HCT116 (cell line): ENCODE results near the gene MLYCD. TPM values are rescaled to one million over a fixed set of nuclear protein-coding genes. Genes with fewer than 3 reads are reported as not detected.

Source experiments
- ATAC-seq: fragments of 200-7000 bp; cut with Tn5 transposase; 2 replicates; pipeline ENCODE4 v1.9.1; 2020; ENCODE audit warnings: mild to moderate bottlenecking, moderate library complexity
- BruUV-seq: library from RNA; stranded (reverse); fragments of 400-500 nt; replicated peaks from 2 replicates; lab custom pipeline; 2021; lab: Mats Ljungman, UMichigan
- CTCF ChIA-PET: fragments of 300-600 bp; sonication (Branson Sonifier 250); formaldehyde crosslinking; loops from one replicate; lab custom pipeline; 2021; ENCODE audit warnings: antibody characterized with exemption; lab: Charles Lee
- POLR2A ChIA-PET: fragments of 300-600, 350-600 bp; sonication (Branson Sonifier 250); formaldehyde crosslinking; loops from one replicate; lab custom pipeline; 2021; ENCODE audit warnings: antibody characterized with exemption; lab: Charles Lee
- RAD21 ChIA-PET, 2 experiments: fragments of 300-600 bp; sonication (Branson Sonifier 250); formaldehyde crosslinking; loops; one replicate each; lab custom pipeline; 2023; ENCODE audit warnings: low total read pairs in 2 of 2; ENCODE audit not compliant: uncharacterized antibody in 2 of 2, unreplicated experiment in 2 of 2, low non-redundant PET in 1 of 2; lab: Charles Lee
- DNase-seq: peaks from one replicate; pipeline ENCODE4 v3.0.0-alpha.2; 2010; ENCODE audit warnings: low read depth, low spot score
- H2AFZ ChIP-seq: fragments of 200-600 bp; shearing (Covaris generic), sonication (generic); 2 replicates; pipeline ENCODE4 v1.6.1; 2017; ENCODE audit warnings: low read depth, mixed run types, mixed read lengths, antibody characterized with exemption, low read length; ENCODE audit not compliant: poor library complexity, severe bottlenecking
- H3K27ac ChIP-seq: 2 replicates; pipeline ENCODE4 v1.5.1; 2012; ENCODE audit warnings: low read depth, low read length
- H3K27me3 ChIP-seq: fragments of 200-600 bp; sonication (generic); 2 replicates; pipeline ENCODE4 v1.6.1; 2016; ENCODE audit warnings: mixed run types, low read length, mixed read lengths; ENCODE audit not compliant: insufficient read depth
- H3K36me3 ChIP-seq, 2 experiments: fragments of 200-500 bp in 1 of 2; fragments of 200-600 bp in 1 of 2; sonication (Bioruptor generic) in 1 of 2; sonication (generic) in 1 of 2; 2 replicates each; pipeline versions ENCODE4 v1.5.1 to v1.6.1; 2014 to 2016; ENCODE audit warnings: low read length in 2 of 2, inconsistent platforms in 1 of 2, mixed read lengths in 1 of 2, mixed run types in 1 of 2; ENCODE audit not compliant: insufficient read depth in 2 of 2, control insufficient read depth in 1 of 2
- H3K4me1 ChIP-seq, 2 experiments: fragments of 200-600 bp in 1 of 2; sonication (generic) in 1 of 2; 2 replicates each; pipeline versions ENCODE4 v1.5.1 to v1.6.1; 2012 to 2017; ENCODE audit warnings: low read length in 2 of 2, inconsistent platforms in 1 of 2, mild to moderate bottlenecking in 1 of 2, mixed read lengths in 1 of 2, mixed run types in 1 of 2, moderate library complexity in 1 of 2; ENCODE audit not compliant: insufficient read depth in 2 of 2, control insufficient read depth in 1 of 2
- H3K4me2 ChIP-seq: fragments of 200-600 bp; sonication (generic); 2 replicates; pipeline ENCODE4 v1.6.1; 2017; ENCODE audit warnings: mixed run types, low read length, mixed read lengths
- H3K4me3 ChIP-seq, 2 experiments: fragments of 200-600 bp in 1 of 2; sonication (generic) in 1 of 2; replicated peaks in 1 of 2; 2 replicates each; pipeline ENCODE4 v1.5.1; 2011 to 2016; ENCODE audit warnings: low read length in 2 of 2, control low read depth in 1 of 2, low read depth in 1 of 2, mild to moderate bottlenecking in 1 of 2, mixed read lengths in 1 of 2, mixed run types in 1 of 2
- H3K79me2 ChIP-seq: fragments of 200-600 bp; sonication (generic); 2 replicates; pipeline ENCODE4 v1.6.1; 2017; ENCODE audit warnings: mild to moderate bottlenecking, mixed run types, low read length, moderate library complexity, mixed read lengths; ENCODE audit not compliant: insufficient read depth
- H3K9ac ChIP-seq: fragments of 200-600 bp; sonication (generic); 2 replicates; pipeline ENCODE4 v1.6.1; 2016; ENCODE audit warnings: low read length, mixed read lengths
- H3K9me2 ChIP-seq: fragments of 200-600 bp; sonication (generic), shearing (Covaris generic); 2 replicates; pipeline ENCODE4 v1.6.1; 2017; ENCODE audit warnings: mixed run types, mild to moderate bottlenecking, moderate library complexity; ENCODE audit not compliant: insufficient read depth
- H3K9me3 ChIP-seq, 2 experiments: fragments of 200-500 bp in 1 of 2; fragments of 200-600 bp in 1 of 2; sonication (Bioruptor generic) in 1 of 2; sonication (generic) in 1 of 2; 2 replicates each; pipeline ENCODE4 v1.6.1; 2014 to 2017; ENCODE audit warnings: low read length in 2 of 2, mixed read lengths in 2 of 2, inconsistent platforms in 1 of 2, low read depth in 1 of 2, mild to moderate bottlenecking in 1 of 2, mixed run types in 1 of 2, moderate library complexity in 1 of 2; ENCODE audit not compliant: control insufficient read depth in 1 of 2, insufficient read depth in 1 of 2
- H4K20me1 ChIP-seq: fragments of 200-600 bp; sonication (generic), shearing (Covaris generic); 2 replicates; pipeline ENCODE4 v1.6.1; 2017; ENCODE audit warnings: mixed run types, mild to moderate bottlenecking, moderate library complexity; ENCODE audit not compliant: insufficient read depth
- ATF3 ChIP-seq: IDR thresholded peaks from 2 replicates; pipeline ENCODE4 v1.6.1; 2012
- CBX3 ChIP-seq: IDR thresholded peaks from 2 replicates; pipeline ENCODE4 v1.6.1; 2012; ENCODE audit warnings: low read depth
- ELF1 ChIP-seq: IDR thresholded peaks from 2 replicates; pipeline ENCODE4 v1.6.1; 2012; ENCODE audit warnings: low read depth, borderline replicate concordance
- EZH2 ChIP-seq: fragments of 200-600 bp; sonication (generic); IDR thresholded peaks from 2 replicates; pipeline ENCODE4 v1.6.1; 2017; ENCODE audit warnings: antibody characterized with exemption, mixed run types
- EZH2phosphoT487 ChIP-seq: fragments of 200-600 bp; IDR thresholded peaks from 2 replicates; pipeline ENCODE4 v1.6.1; 2018; ENCODE audit warnings: antibody characterized with exemption, borderline replicate concordance
- FOSL1 ChIP-seq: IDR thresholded peaks from 2 replicates; pipeline ENCODE4 v1.6.1; 2012; ENCODE audit warnings: low read depth
- JUND ChIP-seq: IDR thresholded peaks from 2 replicates; pipeline ENCODE4 v1.6.1; 2012
- POLR2A ChIP-seq: IDR thresholded peaks from 2 replicates; pipeline ENCODE4 v1.7.0; 2011; ENCODE audit warnings: borderline replicate concordance; ENCODE audit not compliant: insufficient read depth, insufficient read length; ENCODE audit errors: extremely low read depth
- SIN3A ChIP-seq: IDR thresholded peaks from 2 replicates; pipeline ENCODE4 v1.6.1; 2012; ENCODE audit warnings: low read depth
- SP1 ChIP-seq: IDR thresholded peaks from 2 replicates; pipeline ENCODE4 v1.6.1; 2012; ENCODE audit warnings: low read depth
- SRF ChIP-seq: IDR thresholded peaks from 2 replicates; pipeline ENCODE4 v1.6.1; 2012; ENCODE audit warnings: low read depth
- TCF7L2 ChIP-seq: IDR thresholded peaks from 2 replicates; pipeline ENCODE4 v1.7.0; 2011; ENCODE audit warnings: borderline replicate concordance, inconsistent platforms; ENCODE audit not compliant: insufficient read depth, insufficient read length; ENCODE audit errors: extremely low read depth
- ZFX ChIP-seq: fragments of 450-650 bp; IDR thresholded peaks from 2 replicates; pipeline ENCODE4 v1.6.1; 2017
- ZNF274 ChIP-seq: fragments of 200-500 bp; sonication (Bioruptor generic); IDR thresholded peaks from 2 replicates; pipeline ENCODE4 v1.6.1; 2014; ENCODE audit warnings: mild to moderate bottlenecking, low read depth, low read length, inconsistent platforms
- intact Hi-C: fragments of 100-400 bp; cut with micrococcal nuclease; formaldehyde crosslinking; loops from 2 replicates; pipeline ENCODE4 v1.10.0; 2022
- total RNA-seq: library from RNA; stranded (reverse); gene quantifications from one replicate; pipeline ENCODE4 v1.2.1, GENCODE V29; 2021; ENCODE audit not compliant: unreplicated experiment
- TF ChIP-seq, protein P1 (sequence below): IDR thresholded peaks from 2 replicates; pipeline ENCODE4 v1.6.1; 2012
- TF ChIP-seq, protein P2 (sequence below): IDR thresholded peaks from 2 replicates; pipeline ENCODE4 v1.6.1; 2011; ENCODE audit warnings: mild to moderate bottlenecking, low read length, moderate library complexity; ENCODE audit not compliant: insufficient replicate concordance; ENCODE audit errors: extremely low read depth

Gene MLYCD
- total RNA-seq, 1 experiment from 2014 or later, result 3.9 TPM

- no TSS peak for BruUV-seq
- Histone ChIP-seq H3K9me2 (no peaks in the 10 kb centered on the region), H3K9me3 (no peaks in the 10 kb centered on the region), H2AFZ (no peak overlapping the region), H3K4me2 (no peak overlapping the region)
- no peak for DNase-seq
- RAD21 ChIA-PET, result no interaction called here
- TF ChIP-seq ELF1, result no peak
- no peak for TF ChIP-seq JUND
- no peak for TF ChIP-seq CBX3
- TF ChIP-seq ZNF274, result no peak
- TF ChIP-seq TCF7L2, result no peak
- no peak for TF ChIP-seq SIN3A
- TF ChIP-seq SRF, result no peak
- no peak for TF ChIP-seq SP1
- TF ChIP-seq, protein P1, sequence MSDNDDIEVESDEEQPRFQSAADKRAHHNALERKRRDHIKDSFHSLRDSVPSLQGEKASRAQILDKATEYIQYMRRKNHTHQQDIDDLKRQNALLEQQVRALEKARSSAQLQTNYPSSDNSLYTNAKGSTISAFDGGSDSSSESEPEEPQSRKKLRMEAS, result no peak
- TF ChIP-seq EZH2, result no peak
- TF ChIP-seq, protein P2, sequence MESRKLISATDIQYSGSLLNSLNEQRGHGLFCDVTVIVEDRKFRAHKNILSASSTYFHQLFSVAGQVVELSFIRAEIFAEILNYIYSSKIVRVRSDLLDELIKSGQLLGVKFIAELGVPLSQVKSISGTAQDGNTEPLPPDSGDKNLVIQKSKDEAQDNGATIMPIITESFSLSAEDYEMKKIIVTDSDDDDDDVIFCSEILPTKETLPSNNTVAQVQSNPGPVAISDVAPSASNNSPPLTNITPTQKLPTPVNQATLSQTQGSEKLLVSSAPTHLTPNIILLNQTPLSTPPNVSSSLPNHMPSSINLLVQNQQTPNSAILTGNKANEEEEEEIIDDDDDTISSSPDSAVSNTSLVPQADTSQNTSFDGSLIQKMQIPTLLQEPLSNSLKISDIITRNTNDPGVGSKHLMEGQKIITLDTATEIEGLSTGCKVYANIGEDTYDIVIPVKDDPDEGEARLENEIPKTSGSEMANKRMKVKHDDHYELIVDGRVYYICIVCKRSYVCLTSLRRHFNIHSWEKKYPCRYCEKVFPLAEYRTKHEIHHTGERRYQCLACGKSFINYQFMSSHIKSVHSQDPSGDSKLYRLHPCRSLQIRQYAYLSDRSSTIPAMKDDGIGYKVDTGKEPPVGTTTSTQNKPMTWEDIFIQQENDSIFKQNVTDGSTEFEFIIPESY, result no peak
- TF ChIP-seq POLR2A, result no peak
- TF ChIP-seq ATF3, result no peak
- no peak for TF ChIP-seq ZFX
- TF ChIP-seq EZH2phosphoT487, result no peak
- TF ChIP-seq FOSL1, result no peak
- TF ChIP-seq, all 23 proteins: peak for 0
- Histone ChIP-seq H4K20me1 (no peaks in the 10 kb centered on the region), H3K9ac (no peak overlapping the region), H3K4me1 (no peaks in the 10 kb centered on the region), H3K36me3 (0 out of 4 replicates have a peak, but pooled peaks cover 2 to 8% of the 10 kb centered on the region in 2 experiments), H3K4me3 (no peak overlapping the region), H3K27ac (no peak overlapping the region), H3K79me2 (no peaks in the 10 kb centered on the region), H3K27me3 (no peaks in the 10 kb centered on the region)
- POLR2A ChIA-PET, result no interaction called here
- CTCF ChIA-PET, result interaction anchor here (0.7 to 1.7 kb wide), 3 partner anchors 11 to 96 kb away, joined by 3 to 5 read pairs (median 4); no protein-coding TSS in a partner anchor
- intact Hi-C loops, result no loop called here
- no peak for ATAC-seq
Measured at GRCh38 chr16:83967091-83967490, 68.2 kb downstream of the MLYCD start.
